Lung (tissue), 12 donors: Measurements from ENCODE around the gene NOP56. TPM values are rescaled to one million over a fixed set of nuclear protein-coding genes. Genes with fewer than 3 reads are reported as not detected.

Source experiments
- ATAC-seq: fragments of 200-7000 bp; cut with Tn5 transposase; one replicate; pipeline ENCODE4 v1.9.1; 2020; ENCODE audit warnings: moderate number of reproducible peaks; ENCODE audit not compliant: insufficient read depth, low FRiP score
- DNase-seq, 3 donors: peaks; one replicate each; pipeline ENCODE4 v3.0.0-alpha.2; 2013 to 2017
- H3K27ac ChIP-seq, 2 donors: one replicate each; pipeline ENCODE4 v1.5.1; 2013; ENCODE audit warnings: mild to moderate bottlenecking in 2 of 2, moderate library complexity in 2 of 2, control low read depth in 1 of 2, inconsistent platforms in 1 of 2, low read depth in 1 of 2, low read length in 1 of 2
- H3K27me3 ChIP-seq, 3 donors: one replicate each; pipeline ENCODE4 v1.5.1; 2013; ENCODE audit warnings: low read length in 2 of 3; ENCODE audit not compliant: control insufficient read depth in 3 of 3, insufficient read depth in 3 of 3
- H3K36me3 ChIP-seq, 4 donors: one replicate each; pipeline ENCODE4 v1.5.1; 2013; ENCODE audit warnings: low read length in 4 of 4, mild to moderate bottlenecking in 1 of 4, moderate library complexity in 1 of 4; ENCODE audit not compliant: control insufficient read depth in 4 of 4, insufficient read depth in 4 of 4
- H3K4me1 ChIP-seq, 5 donors: one replicate each; pipeline ENCODE4 v1.5.1; 2013; ENCODE audit warnings: low read length in 5 of 5, mild to moderate bottlenecking in 2 of 5, moderate library complexity in 1 of 5; ENCODE audit not compliant: control insufficient read depth in 5 of 5, insufficient read depth in 5 of 5
- H3K4me3 ChIP-seq: one replicate; pipeline ENCODE4 v1.5.1; 2013; ENCODE audit warnings: mild to moderate bottlenecking, control low read depth, moderate library complexity
- H3K9ac ChIP-seq, 2 donors: one replicate each; pipeline ENCODE4 v1.5.1; 2013; ENCODE audit warnings: low read length in 2 of 2, control low read depth in 1 of 2; ENCODE audit not compliant: insufficient read depth in 1 of 2
- H3K9me3 ChIP-seq, 4 donors: one replicate each; pipeline ENCODE4 v1.5.1; 2013; ENCODE audit warnings: low read length in 3 of 4, mild to moderate bottlenecking in 1 of 4, moderate library complexity in 1 of 4; ENCODE audit not compliant: control insufficient read depth in 4 of 4, insufficient read depth in 3 of 4
- CTCF ChIP-seq: IDR thresholded peaks from 2 replicates; pipeline ENCODE4 v1.5.1; 2012; ENCODE audit warnings: mild to moderate bottlenecking; ENCODE audit errors: control extremely low read depth, extremely low read depth
- WGBS, 2 donors: extraction: QIAGEN DNeasy Blood & Tissue Kit; methylation state at CpG; one replicate each; pipeline ENCODE4 v1.1.7; 2013; 5-methylcytosine and 5-hydroxymethylcytosine counted together
- polyA plus RNA-seq, 2 donors: library from polyadenylated mRNA; stranded (reverse); fragments of 200-250 nt; gene quantifications; one replicate each; pipeline ENCODE4 v1.2.1, GENCODE V29; 2013
- total RNA-seq, 2 donors: library from RNA; depleted of rRNA in 1 of 2; stranded (reverse); fragments of >200 nt in 1 of 2; gene quantifications; one replicate each; pipeline ENCODE4 v1.2.1, GENCODE V29; 2014 to 2021
- donor health status: control.
- donor health status: control.
- donor health status: Bipolar disorder and iron deficiency.
- donor health status: healthy.
- donor health status: DM: yes; HTN: yes; CAD: no.

Gene NOP56
- total and polyA plus RNA-seq, 4 donors: 73.3 to 138 (median 112) TPM

GRCh38 chr20:2626853-2627541, 25.4 kb upstream of the NOP56 start:
- no peaks in the 10 kb centered on the region for H3K4me1 ChIP-seq
- peaks cover 0 to 5% (median 2%) of the 10 kb centered on the region in 4 donors for H3K9me3 ChIP-seq
- H3K27ac ChIP-seq: no peak overlapping the region
- 52 to 82% methylated on average over 9 of the region's 9 CpGs for WGBS, 2 donors
- H3K4me3 ChIP-seq: no peak overlapping the region
- peaks cover 0 to 1% (median 0%) of the 10 kb centered on the region in 4 donors for H3K36me3 ChIP-seq
- no peak for ATAC-seq
- DNase-seq: peak in 1 of 3 donors; percentile 5
- H3K9ac ChIP-seq: no peak overlapping the region
- no peak for TF ChIP-seq CTCF
- H3K27me3 ChIP-seq: no peaks in the 10 kb centered on the region

- Histone ChIP-seq H3K36me3 (peaks cover 0 to 1% (median 0%) of the 10 kb centered on the region in 4 donors), H3K27me3 (no peaks in the 10 kb centered on the region), H3K27ac (no peak overlapping the region), H3K4me3 (no peak overlapping the region), H3K9ac (no peak overlapping the region), H3K4me1 (no peaks in the 10 kb centered on the region), H3K9me3 (peaks cover 0 to 4% (median 2%) of the 10 kb centered on the region in 4 donors)
- 19 to 27% methylated on average over 1 of the region's 1 CpG for WGBS, 2 donors
- DNase-seq (no peak), ATAC-seq (no peak)
- no peak for TF ChIP-seq CTCF
These were observed 21.2 kb upstream of the NOP56 start for GRCh38 chr20:2631228-2631627.

GRCh38 chr20:2633381-2633780, 19.1 kb upstream of the NOP56 start:
- DNase-seq (no peak), ATAC-seq (no peak)
- Histone ChIP-seq H3K4me3 (no peak overlapping the region), H3K4me1 (no peaks in the 10 kb centered on the region), H3K27me3 (no peaks in the 10 kb centered on the region), H3K9ac (no peak overlapping the region), H3K27ac (no peak overlapping the region), H3K36me3 (peaks cover 0 to 1% (median 0%) of the 10 kb centered on the region in 4 donors), H3K9me3 (peaks cover 0 to 4% (median 0%) of the 10 kb centered on the region in 4 donors)
- no peak for TF ChIP-seq CTCF
- whole genome bisulfite sequencing, 2 donors: 12 to 16% methylated on average over 1 of the region's 1 CpG
